Measurements from ENCODE around the gene ANO9. TPM values are rescaled to one million over a fixed set of nuclear protein-coding genes. Genes with fewer than 3 reads are reported as not detected.
"Not testable (repeated sequence)": the region's sequence is repeated elsewhere in the genome, so short reads cannot be mapped to it uniquely, and the experiment has no call there.

ANO9 gene
- total RNA-seq, 4 donors from 2014 or later: 0.11 to 0.42 (median 0.32) TPM; not detected in 1

- Histone ChIP-seq H3K36me3 (no peaks in the 10 kb centered on the region), H3K4me3 (no peak overlapping the region), H3K4me1 (no peaks in the 10 kb centered on the region), H3K27ac (replicated peaks in 1 of 4) (no peak overlapping the region), H3K9me3 (no peaks in the 10 kb centered on the region), H3K27me3 (peaks cover 0 to 71% (median 0%) of the 10 kb centered on the region in 4 donors)
- WGBS: no CpG with 5 or more reads among the region's 27 CpGs
- TF ChIP-seq POLR2A (IDR thresholded peaks at IDR 0.05; ENCODE audit: low read depth) (no peak), POLR2AphosphoS5 (IDR thresholded peaks at IDR 0.05) (no peak), CTCF (IDR thresholded peaks at IDR 0.05) (no peak), EP300 (IDR thresholded peaks at IDR 0.05) (no peak)
- DNase-seq (ENCODE audit: extremely low spot score): no peak
- intact Hi-C loops (cut with DNase I): no loop called here
Observed at GRCh38 chr11:429391-429790, 12.4 kb downstream of the ANO9 start.

GRCh38 chr11:428295-428694 lies 13.5 kb downstream of the ANO9 start:
- intact Hi-C loops (cut with DNase I): no loop called here

GRCh38 chr11:426851-427250 lies 15.0 kb downstream of the ANO9 start:
- Histone ChIP-seq H3K27ac (replicated peaks in 1 of 4) (no peak overlapping the region), H3K36me3 (no peaks in the 10 kb centered on the region), H3K9me3 (no peaks in the 10 kb centered on the region), H3K4me3 (no peak overlapping the region), H3K27me3 (peaks cover 0 to 69% (median 2%) of the 10 kb centered on the region in 4 donors), H3K4me1 (no peaks in the 10 kb centered on the region)
- intact Hi-C loops (cut with DNase I): no loop called here
- TF ChIP-seq POLR2A (IDR thresholded peaks at IDR 0.05; ENCODE audit: low read depth) (no peak), CTCF (IDR thresholded peaks at IDR 0.05) (no peak), POLR2AphosphoS5 (IDR thresholded peaks at IDR 0.05) (no peak), EP300 (IDR thresholded peaks at IDR 0.05) (no peak)
- no peak for DNase-seq (ENCODE audit: extremely low spot score)
- 81% methylated on average over 8 of the region's 8 CpGs for WGBS

More at GRCh38 chr11:428295-428694, 13.5 kb downstream of the ANO9 start:
- no CpG with 5 or more reads among the region's 24 CpGs for WGBS
- no peaks in the 10 kb centered on the region for H3K36me3 ChIP-seq
- H3K27ac ChIP-seq (replicated peaks in 1 of 4): no peak overlapping the region
- no peaks in the 10 kb centered on the region for H3K4me1 ChIP-seq
- no peaks in the 10 kb centered on the region for H3K9me3 ChIP-seq
- TF ChIP-seq POLR2AphosphoS5 (IDR thresholded peaks at IDR 0.05) (no peak), CTCF (IDR thresholded peaks at IDR 0.05) (no peak), POLR2A (IDR thresholded peaks at IDR 0.05; ENCODE audit: low read depth) (no peak), EP300 (IDR thresholded peaks at IDR 0.05) (no peak)
- H3K4me3 ChIP-seq: no peak overlapping the region
- no peak for DNase-seq (ENCODE audit: extremely low spot score)
- H3K27me3 ChIP-seq: peaks cover 0 to 71% (median 2%) of the 10 kb centered on the region in 4 donors

GRCh38 chr11:425301-425700 lies 16.5 kb downstream of the ANO9 start:
- Histone ChIP-seq H3K27ac (replicated peaks in 1 of 4) (no peak overlapping the region), H3K36me3 (no peaks in the 10 kb centered on the region), H3K4me1 (peaks cover 0 to 2% (median under 1%) of the 10 kb centered on the region in 4 donors), H3K27me3 (peaks cover 0 to 67% (median 5%) of the 10 kb centered on the region in 4 donors), H3K4me3 (no peak overlapping the region), H3K9me3 (no peaks in the 10 kb centered on the region)
- intact Hi-C loops (cut with DNase I): no loop called here
- DNase-seq (ENCODE audit: extremely low spot score): no peak
- 61% methylated on average over 4 of the region's 4 CpGs for WGBS
- no peak for TF ChIP-seq POLR2AphosphoS5 (IDR thresholded peaks at IDR 0.05)
- no peak for TF ChIP-seq EP300 (IDR thresholded peaks at IDR 0.05)
- TF ChIP-seq POLR2A (IDR thresholded peaks at IDR 0.05; ENCODE audit: low read depth): no peak
- TF ChIP-seq CTCF (IDR thresholded peaks at IDR 0.05): no peak

GRCh38 chr11:424766-425165 lies 17.0 kb downstream of the ANO9 start:
- H3K4me1 ChIP-seq; DNase-seq (ENCODE audit: extremely low spot score); H3K4me3 ChIP-seq; H3K27ac ChIP-seq (replicated peaks in 1 of 4); H3K9me3 ChIP-seq; intact Hi-C loops (cut with DNase I); H3K36me3 ChIP-seq: not testable (repeated sequence)
- 56% methylated on average over 34 of the region's 45 CpGs for WGBS
- H3K27me3 ChIP-seq: peaks cover 0 to 67% (median 10%) of the 10 kb centered on the region in 4 donors

Measured in esophagus muscularis mucosa (tissue), 4 donors.